ENCODE measurements around the gene CACNA1D.

- TF ChIP-seq MYC (IDR thresholded peaks at IDR 0.05; ENCODE audit: low read depth, low read length): no peak
- TF ChIP-seq MYC (CRISPR knock-in tag; IDR thresholded peaks at IDR 0.05; ENCODE audit: borderline replicate concordance, low read depth): no peak
- TF ChIP-seq CTCF (IDR thresholded peaks at IDR 0.05 in 2 of 3, conservative IDR thresholded peaks at IDR 0.05 in 1 of 3; ENCODE audit: insufficient read depth in 2 of 3, low read depth in 1 of 3, low read length in 3 of 3): no peak
- TF ChIP-seq YY1 (IDR thresholded peaks at IDR 0.05; ENCODE audit: borderline replicate concordance in 1 of 3, control insufficient read depth in 1 of 3, extremely low read depth in 1 of 3, insufficient read depth in 3 of 3, insufficient read length in 1 of 3, insufficient replicate concordance in 2 of 3, low read depth in 1 of 3, low read length in 2 of 3): no peak
- TF ChIP-seq CTBP1 (IDR thresholded peaks at IDR 0.05; ENCODE audit: borderline replicate concordance): no peak
- TF ChIP-seq MLLT1 (IDR thresholded peaks at IDR 0.05): no peak
- no peak for TF ChIP-seq PREB (CRISPR knock-in tag; IDR thresholded peaks at IDR 0.05)
- no peak for TF ChIP-seq ATF1 (CRISPR knock-in tag; IDR thresholded peaks at IDR 0.05)
- TF ChIP-seq ATF1 (tag; IDR thresholded peaks at IDR 0.05): no peak
- TF ChIP-seq EHMT2 (IDR thresholded peaks at IDR 0.05): no peak
- TF ChIP-seq ZSCAN29 (IDR thresholded peaks at IDR 0.05): no peak
- TF ChIP-seq RBM25 (IDR thresholded peaks at IDR 0.05; ENCODE audit: low read depth, low read length, severe bottlenecking): no peak
Observed at GRCh38 chr3:53711387-53711786, 217.0 kb downstream of the CACNA1D start.

Measured in K562 (cell line).